ENCODE results near the gene ATP11A. TPM values are rescaled to one million over a fixed set of nuclear protein-coding genes. Genes with fewer than 3 reads are reported as not detected.

The ATP11A gene
- total and polyA plus RNA-seq, 9 of the 15 experiments (the other 6 are each of a cell fraction or from before 2014, with no cell fraction given), result 0.38 to 34.2 (median 4.2) TPM

- TF ChIP-seq FOSL1 (tag; conservative IDR thresholded peaks at IDR 0.05), result peak; percentile 99
- TF ChIP-seq ATF3 (IDR thresholded peaks at IDR 0.05), result peak; percentile 97
- TF ChIP-seq ATF3 (CRISPR knock-in tag; conservative IDR thresholded peaks at IDR 0.05), result peak; percentile 93
- no peak for TF ChIP-seq SRF (CRISPR knock-in tag; IDR thresholded peaks at IDR 0.05)
- no peak for TF ChIP-seq THAP12 (CRISPR knock-in tag; IDR thresholded peaks at IDR 0.05)
- TF ChIP-seq NELFE (IDR thresholded peaks at IDR 0.05; ENCODE audit: insufficient read depth, insufficient read length), result no peak
- TF ChIP-seq NCOA1 (IDR thresholded peaks at IDR 0.05; ENCODE audit: low read depth), result peak; percentile 54; the same call in 1 of the 2 replicates
- no peak for TF ChIP-seq POLR2AphosphoS2 (IDR thresholded peaks at IDR 0.05; ENCODE audit: low read length)
- no peak for TF ChIP-seq ASH1L (IDR thresholded peaks at IDR 0.05; ENCODE audit: borderline replicate concordance, low read depth, partially characterized antibody)
- TF ChIP-seq SP1 (CRISPR knock-in tag; IDR thresholded peaks at IDR 0.05), result peak; percentile 44; the same call in 1 of the 2 replicates
- TF ChIP-seq ADNP (tag; IDR thresholded peaks at IDR 0.05), result no peak
- TF ChIP-seq BCOR (IDR thresholded peaks at IDR 0.05), result peak; percentile 52; the same call in 1 of the 2 replicates
- TF ChIP-seq MEF2D (tag; conservative IDR thresholded peaks at IDR 0.05; ENCODE audit: low read depth), result no peak
- no peak for TF ChIP-seq RUNX1 (IDR thresholded peaks at IDR 0.05; ENCODE audit: low read depth)
- TF ChIP-seq AFF4 (CRISPR knock-in tag; IDR thresholded peaks at IDR 0.05), result no peak
- no peak for TF ChIP-seq E2F5 (CRISPR knock-in tag; IDR thresholded peaks at IDR 0.05)
- peak in 1 of 2 experiments; percentile 67; a peak in 1 of 4 replicates for TF ChIP-seq ZNF639 (CRISPR knock-in tag; conservative IDR thresholded peaks at IDR 0.05 in 1 of 2, IDR thresholded peaks at IDR 0.05 in 1 of 2)
- TF ChIP-seq MAFG (tag; conservative IDR thresholded peaks at IDR 0.05), result no peak
Observed at GRCh38 chr13:112711528-112712265, 21.9 kb downstream of the ATP11A start (continued).
